Activated CD4-positive, alpha-beta T cell treated with anti-CD3 and anti-CD28 coated beads, Interleukin-2, amount 50 U/mL, for 4 hours (primary cell): ENCODE results near the gene TRPM2.
"Not testable (repeated sequence)": the region's sequence is repeated elsewhere in the genome, so short reads cannot be mapped to it uniquely, and the experiment has no call there.

Experiments used
- DNase-seq, 2 experiments: peaks; one replicate each; pipeline ENCODE4 v3.0.0-alpha.2; 2020

TRPM2 gene

DNA sequence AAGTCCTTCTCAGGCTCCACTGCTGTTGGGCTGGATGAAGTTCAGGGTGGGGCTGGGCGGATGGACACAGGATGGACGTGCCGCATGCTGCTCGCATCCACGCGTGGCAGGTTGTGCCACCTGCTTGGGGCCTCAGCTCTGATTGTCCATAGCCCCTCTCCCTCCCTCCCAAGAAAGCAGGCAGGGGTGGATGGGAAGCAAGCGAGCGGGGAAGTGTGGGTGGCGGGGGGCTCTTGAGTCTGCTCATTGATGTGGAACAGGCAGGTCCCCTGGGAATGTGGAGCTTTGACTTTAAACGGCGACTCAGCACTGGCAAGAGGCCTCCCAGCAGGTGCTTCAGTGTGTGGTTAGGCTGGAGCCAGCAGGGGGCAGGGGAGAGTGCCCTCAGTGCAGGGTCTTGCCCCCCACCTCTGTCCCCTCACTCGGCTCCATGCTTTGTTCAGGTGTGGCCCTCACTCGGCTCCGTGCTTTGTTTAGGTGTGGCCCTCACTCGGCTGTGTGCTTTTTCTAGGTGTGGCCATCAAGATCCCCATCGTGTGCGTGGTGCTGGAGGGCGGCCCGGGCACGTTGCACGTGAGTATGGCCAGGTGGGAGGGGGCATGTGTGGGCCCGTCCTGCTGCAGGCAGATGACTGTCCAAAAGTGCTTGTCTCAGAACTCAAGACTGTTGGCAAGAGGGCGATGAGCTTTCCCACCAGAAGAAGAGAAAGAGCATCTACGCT is 23.9 kb downstream of the TRPM2 start:
- no peak for DNase-seq

GRCh38 chr21:44377922-44378645 is 24.7 kb downstream of the TRPM2 start:
- DNase-seq, result no peak

DNA sequence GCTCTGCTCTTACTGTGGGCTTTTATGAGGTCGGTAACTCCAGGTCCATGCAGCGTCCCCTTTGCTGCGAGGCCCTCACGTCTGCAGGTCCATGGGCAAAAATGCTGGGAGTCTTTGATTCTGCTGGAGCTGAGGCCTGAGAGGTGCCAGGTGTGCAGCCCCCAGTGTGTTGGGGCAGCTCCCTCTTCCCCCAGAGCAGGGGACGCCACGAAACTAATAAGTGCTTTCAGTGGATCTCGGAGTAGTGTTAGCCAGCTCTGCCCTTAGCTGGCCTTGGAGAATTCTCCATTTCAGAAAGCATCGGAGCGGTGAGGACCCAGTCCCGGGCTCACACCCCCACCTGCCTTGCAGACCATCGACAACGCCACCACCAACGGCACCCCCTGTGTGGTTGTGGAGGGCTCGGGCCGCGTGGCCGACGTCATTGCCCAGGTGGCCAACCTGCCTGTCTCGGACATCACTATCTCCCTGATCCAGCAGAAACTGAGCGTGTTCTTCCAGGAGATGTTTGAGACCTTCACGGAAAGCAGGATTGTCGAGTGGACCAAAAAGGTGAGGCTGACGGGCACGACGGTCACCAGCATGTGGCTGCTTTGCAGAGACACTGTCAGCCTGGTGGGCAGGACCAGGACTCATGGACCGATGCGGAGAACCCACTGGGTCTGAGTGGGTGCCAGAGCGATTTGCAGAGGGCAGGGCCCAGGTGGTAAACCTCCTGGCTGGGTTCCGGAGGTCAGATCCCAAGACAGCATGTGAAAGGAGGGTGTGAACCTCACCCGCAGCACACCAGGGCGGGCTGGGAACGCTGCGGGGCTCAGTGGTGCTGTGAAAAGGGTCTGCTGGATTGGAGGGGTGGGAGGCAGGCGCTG is 25.5 kb downstream of the TRPM2 start:
- DNase-seq, result no peak

GRCh38 chr21:44379515-44379848 is 26.1 kb downstream of the TRPM2 start:
- no peak for DNase-seq

DNA sequence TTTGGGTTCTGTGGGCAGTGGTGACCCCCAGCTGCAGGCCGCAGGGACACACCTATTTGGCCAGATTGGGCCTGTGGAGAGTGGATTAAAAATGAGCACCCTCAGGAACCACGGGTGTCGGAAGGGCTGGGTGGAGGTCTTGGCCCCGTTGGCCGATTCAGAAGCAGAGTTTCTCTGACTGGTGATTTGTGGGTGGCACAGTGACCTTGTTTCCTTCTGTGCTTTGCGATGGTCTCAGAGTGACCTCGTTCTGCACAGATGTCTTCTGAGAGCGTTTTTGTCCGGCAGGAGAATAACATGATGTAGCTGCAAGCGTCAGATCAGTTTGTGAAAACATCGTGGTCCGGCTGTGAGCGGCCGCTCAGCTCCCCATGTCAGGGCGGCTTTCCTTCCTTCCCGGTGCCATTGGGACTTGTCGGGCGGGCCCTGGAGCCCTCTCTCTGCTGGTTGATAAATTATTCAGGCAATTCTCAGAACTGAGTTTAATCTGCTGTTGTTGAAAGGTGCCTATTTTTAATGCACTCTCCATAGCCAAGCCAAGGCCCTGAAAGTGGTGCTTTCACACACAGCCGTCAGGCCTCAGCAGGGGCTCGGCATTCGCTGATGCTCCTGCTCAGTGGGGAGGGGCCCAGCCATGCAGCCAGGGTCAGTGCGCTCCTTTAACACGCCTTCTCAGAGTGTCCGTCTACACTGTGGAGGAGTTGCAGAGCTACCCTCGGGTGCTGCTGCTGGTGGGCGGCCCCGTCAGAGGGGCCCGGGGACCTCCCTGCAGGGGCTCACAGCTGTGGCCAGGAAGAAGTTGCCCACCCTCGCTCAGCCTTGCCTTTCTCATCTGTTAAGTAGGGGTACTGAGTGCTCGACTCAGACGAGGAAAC is 26.8 kb downstream of the TRPM2 start:
- DNase-seq, result no peak

DNA sequence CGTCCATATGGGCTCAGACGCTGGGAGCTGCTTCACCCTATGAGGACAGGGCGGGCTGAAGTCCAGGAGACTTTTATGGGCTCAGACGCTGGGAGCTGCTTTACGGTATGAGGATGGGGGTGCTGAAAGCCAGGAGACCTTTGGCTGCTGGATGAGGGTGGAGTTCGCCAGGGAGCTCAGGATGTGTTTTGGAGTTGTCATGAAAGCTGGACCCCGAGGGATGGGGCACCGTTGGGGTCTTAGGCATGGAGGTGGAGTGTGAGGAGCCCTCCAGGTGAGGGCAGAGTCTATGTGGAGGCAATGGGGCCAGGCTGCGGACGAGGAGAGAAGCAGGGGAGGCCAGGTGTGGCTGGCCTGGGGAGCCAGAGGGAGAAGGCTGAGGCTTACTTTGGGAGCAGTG is 27.5 kb downstream of the TRPM2 start:
- DNase-seq, result no peak

DNA sequence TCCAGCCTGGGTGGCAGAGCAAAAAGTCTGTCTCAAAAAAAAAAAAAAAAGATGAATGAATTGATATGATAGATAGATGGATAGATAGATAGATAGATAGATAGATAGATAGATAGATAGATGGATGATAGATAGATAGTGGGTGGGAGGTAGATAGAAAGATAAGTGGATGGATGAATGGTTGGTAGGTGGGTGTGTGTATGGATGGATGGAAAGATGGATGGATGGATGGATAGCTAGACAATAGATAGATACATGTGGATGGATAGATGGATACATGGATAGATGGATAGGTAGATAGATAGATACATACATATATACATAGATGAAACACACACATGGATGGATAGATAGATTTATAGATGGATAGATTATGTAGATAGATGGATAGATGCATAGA is 28.5 kb downstream of the TRPM2 start:
- DNase-seq, result no peak

- DNase-seq, result no peak
Observed at GRCh38 chr21:44382536-44382935, 29.1 kb downstream of the TRPM2 start.

DNA sequence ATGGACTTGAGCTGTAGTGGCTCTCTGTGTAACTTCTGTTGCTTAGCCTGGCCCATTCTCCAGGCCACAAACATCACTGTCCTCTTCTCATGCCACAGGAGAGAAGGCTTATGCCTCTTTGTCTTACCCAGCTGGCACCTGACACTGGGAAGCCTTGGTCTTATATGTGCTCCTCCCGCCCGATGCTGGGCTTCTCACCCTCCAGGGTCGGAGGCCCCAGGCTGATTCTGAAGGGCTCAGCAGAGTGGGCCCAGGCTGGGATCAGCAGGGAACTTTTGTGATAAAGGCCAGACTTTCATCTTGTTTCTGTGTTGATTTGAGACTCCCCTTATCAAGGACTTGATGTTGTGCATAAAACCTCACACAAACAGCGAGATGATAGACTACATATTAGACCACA is 29.8 kb downstream of the TRPM2 start:
- no peak for DNase-seq

GRCh38 chr21:44384968-44385367 is 31.5 kb downstream of the TRPM2 start:
- no peak for DNase-seq

GRCh38 chr21:44389335-44389734 is 35.9 kb downstream of the TRPM2 start:
- no peak for DNase-seq

- no peak for DNase-seq
Observed at GRCh38 chr21:44390886-44391285, 37.5 kb downstream of the TRPM2 start.

- no peak for DNase-seq
Observed at GRCh38 chr21:44391345-44392091, 38.1 kb downstream of the TRPM2 start.

GRCh38 chr21:44392185-44392584 is 38.8 kb downstream of the TRPM2 start:
- no peak for DNase-seq

GRCh38 chr21:44392916-44393315 is 39.5 kb downstream of the TRPM2 start:
- DNase-seq, result no peak

- no peak for DNase-seq
Observed at GRCh38 chr21:44394733-44395132, 41.3 kb downstream of the TRPM2 start.

- no peak for DNase-seq
Observed at GRCh38 chr21:44395260-44395659, 41.8 kb downstream of the TRPM2 start.

DNA sequence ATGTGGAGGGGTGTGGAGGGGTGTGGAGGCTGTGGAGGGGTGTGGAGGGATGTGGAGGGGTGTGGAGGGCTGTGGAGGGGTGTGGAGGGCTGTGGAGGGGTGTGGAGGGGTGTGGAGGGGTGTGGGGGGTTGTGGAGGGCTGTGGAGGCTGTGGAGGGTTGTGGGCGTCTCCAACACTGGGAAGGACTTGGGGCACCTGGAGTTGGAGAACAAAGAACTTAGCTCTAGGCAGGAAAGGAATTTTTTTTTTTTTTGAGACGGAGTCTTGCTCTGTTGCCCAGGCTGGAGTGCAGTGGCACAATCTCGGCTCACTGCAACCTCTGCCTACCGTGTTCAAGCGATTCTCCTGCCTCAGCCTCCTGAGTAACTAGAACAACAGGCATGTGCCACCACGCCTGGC is 43.4 kb downstream of the TRPM2 start:
- DNase-seq, result not testable (repeated sequence)

- no peak for DNase-seq
Observed at GRCh38 chr21:44397431-44398031, 44.1 kb downstream of the TRPM2 start.

GRCh38 chr21:44398499-44398898 is 45.1 kb downstream of the TRPM2 start:
- no peak for DNase-seq

DNA sequence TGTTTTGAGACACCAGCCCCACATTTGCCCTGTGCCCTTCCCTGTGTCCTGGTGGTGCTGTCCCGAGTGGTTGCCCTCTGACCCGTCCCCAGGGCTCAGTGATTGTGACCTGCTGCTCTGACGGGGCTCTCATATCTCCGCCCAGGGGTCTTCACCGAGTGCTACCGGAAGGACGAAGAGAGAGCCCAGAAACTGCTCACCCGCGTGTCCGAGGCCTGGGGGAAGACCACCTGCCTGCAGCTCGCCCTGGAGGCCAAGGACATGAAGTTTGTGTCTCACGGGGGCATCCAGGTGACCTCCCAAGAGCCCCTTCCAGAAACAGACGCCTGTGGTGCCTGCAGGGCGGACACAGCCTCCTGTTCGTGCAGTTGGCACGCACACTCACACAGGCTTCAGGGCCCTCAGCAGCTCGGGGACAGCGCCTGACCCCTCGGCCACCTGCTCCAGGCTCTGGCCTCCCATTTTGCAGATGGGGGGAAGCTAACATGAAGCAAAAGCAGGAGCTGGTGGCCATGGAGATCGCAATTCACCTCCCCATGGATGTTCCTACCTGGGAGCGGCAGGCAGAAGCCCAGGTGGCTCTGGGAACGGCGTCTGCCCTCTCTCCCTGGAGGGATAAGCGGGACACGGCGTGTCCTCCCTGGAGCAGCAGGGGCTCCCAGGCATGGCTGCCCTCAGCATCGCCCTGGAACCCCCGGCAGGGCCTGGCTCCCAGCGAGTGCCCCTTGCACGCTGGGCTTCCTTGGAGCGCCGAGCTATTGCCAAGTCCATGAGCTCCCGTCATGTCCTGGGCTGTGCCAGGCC is 45.9 kb downstream of the TRPM2 start:
- DNase-seq, result no peak
